ENCODE data around the gene OBSCN. TPM values are rescaled to one million over a fixed set of nuclear protein-coding genes. Genes with fewer than 3 reads are reported as not detected.

OBSCN gene
- total RNA-seq, 1 donor from 2014 or later = 316 TPM

DNA sequence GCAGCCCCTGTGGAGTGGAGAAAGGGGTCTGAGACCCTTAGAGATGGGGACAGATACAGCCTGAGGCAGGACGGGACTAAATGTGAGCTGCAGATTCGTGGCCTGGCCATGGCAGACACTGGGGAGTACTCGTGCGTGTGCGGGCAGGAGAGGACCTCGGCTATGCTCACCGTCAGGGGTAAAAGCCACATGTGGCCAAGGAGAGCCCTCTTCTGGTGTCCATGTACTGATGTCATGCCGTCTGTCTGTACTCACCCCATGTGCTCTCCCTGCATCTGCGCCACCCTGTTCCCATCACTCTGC lies 84.7 kb downstream of the OBSCN start:
- peak; percentile 6 for ATAC-seq (ENCODE audit: poor library complexity)
- intact Hi-C loops (cut with DNase I) = no loop called here
- DNase-seq = peak; percentile 27

DNA sequence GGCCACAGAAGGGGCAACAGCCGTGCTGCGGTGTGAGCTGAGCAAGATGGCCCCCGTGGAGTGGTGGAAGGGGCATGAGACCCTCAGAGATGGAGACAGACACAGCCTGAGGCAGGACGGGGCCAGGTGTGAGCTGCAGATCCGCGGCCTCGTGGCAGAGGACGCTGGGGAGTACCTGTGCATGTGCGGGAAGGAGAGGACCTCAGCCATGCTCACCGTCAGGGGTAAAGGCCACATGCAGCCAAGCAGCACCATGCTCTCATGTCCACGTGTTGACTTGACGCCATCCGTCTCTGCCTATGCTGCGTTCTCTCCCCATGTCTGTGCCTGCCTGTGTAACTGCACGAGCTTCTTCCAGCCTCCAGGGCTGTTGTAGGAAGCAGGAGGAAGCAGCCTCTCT lies 85.5 kb downstream of the OBSCN start:
- peak; percentile 37 for DNase-seq
- intact Hi-C loops (cut with DNase I) = no loop called here

DNA sequence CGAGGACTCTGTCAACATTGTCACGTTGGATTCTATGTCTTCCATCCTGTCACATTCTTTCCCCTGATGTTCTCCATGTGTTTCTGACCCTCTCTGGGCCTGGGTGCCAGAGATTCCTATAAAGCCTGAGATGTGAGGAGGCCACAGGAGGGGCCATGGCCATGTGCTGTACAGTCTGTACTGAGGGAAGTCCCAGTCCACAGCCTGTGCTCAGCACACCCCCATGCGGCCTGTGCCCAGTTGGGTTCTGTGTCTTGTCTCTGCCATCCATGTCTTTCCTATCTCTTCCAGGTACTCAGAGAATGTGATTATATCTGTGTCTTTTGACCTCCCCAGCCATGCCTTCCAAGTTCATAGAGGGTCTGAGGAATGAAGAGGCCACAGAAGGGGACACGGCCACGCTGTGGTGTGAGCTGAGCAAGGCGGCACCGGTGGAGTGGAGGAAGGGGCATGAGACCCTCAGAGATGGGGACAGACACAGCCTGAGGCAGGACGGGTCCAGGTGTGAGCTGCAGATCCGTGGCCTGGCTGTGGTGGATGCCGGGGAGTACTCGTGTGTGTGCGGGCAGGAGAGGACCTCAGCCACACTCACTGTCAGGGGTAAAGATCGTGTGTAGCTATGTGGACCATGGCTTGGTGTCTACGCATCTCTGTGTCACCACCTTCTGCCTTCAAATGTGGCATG lies 86.1 kb downstream of the OBSCN start:
- DNase-seq (peak; percentile 31), ATAC-seq (ENCODE audit: poor library complexity) (no peak)
- intact Hi-C loops (cut with DNase I) = no loop called here

More for the DNA sequence above, 85.5 kb downstream of the OBSCN start:
- ATAC-seq (ENCODE audit: poor library complexity) = no peak

DNA sequence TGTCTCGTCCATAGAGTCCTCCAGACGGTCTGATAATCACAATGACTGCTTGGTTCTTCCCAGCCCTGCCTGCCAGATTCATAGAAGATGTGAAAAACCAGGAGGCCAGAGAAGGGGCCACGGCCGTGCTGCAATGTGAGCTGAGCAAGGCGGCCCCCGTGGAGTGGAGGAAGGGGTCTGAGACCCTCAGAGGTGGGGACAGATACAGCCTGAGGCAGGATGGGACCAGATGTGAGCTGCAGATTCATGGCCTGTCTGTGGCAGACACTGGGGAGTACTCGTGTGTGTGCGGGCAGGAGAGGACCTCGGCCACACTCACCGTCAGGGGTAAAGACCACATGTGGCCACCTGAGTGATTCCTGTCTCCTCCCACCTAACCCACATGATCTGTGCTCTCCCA lies 86.9 kb downstream of the OBSCN start:
- DNase-seq (no peak), ATAC-seq (ENCODE audit: poor library complexity) (no peak)
- intact Hi-C loops (cut with DNase I) = no loop called here

DNA sequence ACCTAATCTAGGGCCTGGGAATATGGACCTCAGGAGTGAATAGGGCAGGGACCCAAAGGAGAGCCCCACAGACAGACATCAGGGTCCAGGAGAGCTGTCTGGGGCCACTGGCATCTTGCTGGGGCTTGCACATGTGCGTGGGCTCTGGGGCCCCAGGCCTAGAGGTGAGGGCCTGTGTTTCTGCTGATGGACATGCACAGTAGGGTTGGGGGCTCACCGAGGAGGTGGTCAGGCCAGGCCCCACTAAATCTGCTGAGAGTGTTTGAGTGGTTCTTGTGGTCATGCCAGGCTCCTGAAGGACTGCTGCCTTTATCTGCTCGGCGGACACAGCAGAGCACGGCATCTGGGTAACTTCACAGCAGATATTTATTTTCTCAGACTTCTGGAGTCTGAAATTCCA lies 87.4 kb downstream of the OBSCN start:
- no peak for ATAC-seq (ENCODE audit: poor library complexity)
- no peak for DNase-seq
- intact Hi-C loops (cut with DNase I) = no loop called here

DNA sequence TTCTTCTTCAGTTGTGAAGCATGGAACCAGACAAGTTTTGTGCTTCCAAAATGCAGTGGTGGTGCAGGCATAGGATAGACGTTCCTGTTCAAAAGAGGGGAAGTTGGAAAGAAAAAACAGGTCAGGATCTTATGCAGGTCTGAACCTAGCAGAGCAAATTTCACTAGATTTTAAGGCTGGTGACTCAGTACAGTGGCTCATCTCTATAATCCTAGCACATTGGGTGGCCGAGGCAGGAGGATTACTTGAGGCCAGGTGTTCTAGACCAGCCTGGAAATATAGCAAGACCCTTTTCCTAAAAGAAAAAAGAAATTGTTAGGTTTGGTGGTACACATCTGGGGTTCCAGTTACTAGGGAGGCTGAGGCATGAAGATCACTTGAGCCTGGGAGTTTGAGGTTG lies 88.1 kb downstream of the OBSCN start:
- DNase-seq (no peak), ATAC-seq (ENCODE audit: poor library complexity) (no peak)
- intact Hi-C loops (cut with DNase I) = no loop called here

DNA sequence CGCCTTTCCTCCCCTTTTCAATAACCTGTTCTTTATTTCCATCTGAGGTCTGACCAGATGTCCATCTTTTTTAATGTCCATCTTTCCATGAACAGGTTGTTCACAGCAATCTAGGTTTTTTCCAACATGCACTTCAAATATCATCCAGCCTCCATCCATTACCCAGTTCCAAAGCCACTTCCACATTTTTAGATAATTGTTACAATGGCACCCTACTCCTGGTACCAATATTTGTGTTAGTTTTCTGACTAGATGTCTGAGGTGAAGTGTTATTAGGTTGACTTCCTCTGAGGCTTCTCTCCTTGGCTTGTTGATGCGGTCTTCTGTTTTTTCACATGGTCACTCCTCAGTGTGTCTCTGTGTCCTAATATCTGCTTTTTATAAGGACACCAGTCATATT lies 89.4 kb downstream of the OBSCN start:
- intact Hi-C loops (cut with DNase I) = no loop called here
- ATAC-seq (ENCODE audit: poor library complexity) = no peak

DNA sequence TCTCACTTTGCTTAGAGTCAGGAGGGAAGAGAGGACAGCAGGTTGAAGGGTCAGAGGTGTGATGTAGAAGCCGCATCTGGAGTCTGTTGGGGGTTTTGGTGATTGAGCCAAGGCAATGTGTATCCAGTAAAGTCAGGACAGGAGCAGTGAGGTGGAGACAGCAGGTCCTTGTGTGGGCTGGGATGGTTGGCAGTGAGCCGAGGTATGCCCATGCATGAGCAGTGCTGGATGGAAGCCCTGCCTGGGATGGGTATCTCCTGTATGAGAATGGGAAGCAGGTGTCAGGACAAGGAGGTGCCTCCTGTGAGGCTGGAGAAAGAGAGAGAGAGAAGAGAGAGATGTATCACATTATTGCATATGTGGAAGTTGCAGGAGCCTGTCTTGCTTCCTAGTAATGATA lies 90.0 kb downstream of the OBSCN start:
- intact Hi-C loops (cut with DNase I) = no loop called here
- ATAC-seq (ENCODE audit: poor library complexity) = peak; percentile 18
- peak; percentile 51 for DNase-seq

More for the DNA sequence above, 89.4 kb downstream of the OBSCN start:
- no peak for DNase-seq

DNA sequence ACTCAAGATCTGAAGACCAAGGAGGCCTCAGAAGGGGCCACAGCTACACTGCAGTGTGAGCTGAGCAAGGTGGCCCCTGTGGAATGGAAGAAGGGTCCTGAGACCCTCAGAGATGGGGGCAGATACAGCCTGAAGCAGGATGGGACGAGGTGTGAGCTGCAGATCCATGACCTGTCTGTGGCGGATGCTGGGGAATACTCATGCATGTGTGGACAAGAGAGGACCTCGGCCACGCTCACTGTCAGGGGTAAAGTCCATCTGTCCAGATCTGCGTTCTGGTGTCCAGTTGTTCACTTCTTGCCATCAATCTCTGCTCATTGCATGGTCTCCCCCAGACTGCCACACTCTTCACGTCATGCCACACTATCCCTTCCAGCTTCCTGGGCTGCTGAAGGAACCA lies 90.6 kb downstream of the OBSCN start:
- DNase-seq (peak; percentile 30), ATAC-seq (ENCODE audit: poor library complexity) (no peak)
- intact Hi-C loops (cut with DNase I) = no loop called here

DNA sequence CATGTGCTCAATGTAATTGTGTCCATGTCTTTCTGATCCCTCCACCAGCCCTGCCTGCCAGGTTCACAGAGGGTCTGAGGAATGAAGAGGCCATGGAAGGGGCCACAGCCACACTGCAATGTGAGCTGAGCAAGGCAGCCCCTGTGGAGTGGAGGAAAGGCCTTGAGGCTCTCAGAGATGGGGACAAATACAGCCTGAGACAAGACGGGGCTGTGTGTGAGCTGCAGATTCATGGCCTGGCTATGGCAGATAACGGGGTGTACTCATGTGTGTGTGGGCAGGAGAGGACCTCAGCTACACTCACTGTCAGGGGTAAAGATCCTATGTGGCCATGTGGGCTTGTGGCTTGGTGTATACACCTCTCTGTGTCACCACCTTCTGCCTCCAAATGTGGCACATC lies 91.4 kb downstream of the OBSCN start:
- intact Hi-C loops (cut with DNase I) = no loop called here
- DNase-seq = no peak
- no peak for ATAC-seq (ENCODE audit: poor library complexity)

DNA sequence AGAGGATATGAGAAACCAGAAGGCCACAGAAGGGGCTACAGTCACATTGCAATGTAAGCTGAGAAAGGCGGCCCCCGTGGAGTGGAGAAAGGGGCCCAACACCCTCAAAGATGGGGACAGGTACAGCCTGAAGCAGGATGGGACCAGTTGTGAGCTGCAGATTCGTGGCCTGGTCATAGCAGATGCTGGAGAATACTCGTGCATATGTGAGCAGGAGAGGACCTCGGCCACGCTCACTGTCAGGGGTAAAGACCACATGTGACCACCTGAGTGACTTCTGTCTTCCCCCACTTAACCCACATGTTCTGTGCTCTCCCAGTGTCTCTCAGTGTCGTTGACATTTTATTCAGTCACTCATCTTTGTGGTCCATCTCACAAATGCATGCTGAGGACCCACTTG lies 92.1 kb downstream of the OBSCN start:
- peak; percentile 31 for DNase-seq
- no peak for ATAC-seq (ENCODE audit: poor library complexity)

DNA sequence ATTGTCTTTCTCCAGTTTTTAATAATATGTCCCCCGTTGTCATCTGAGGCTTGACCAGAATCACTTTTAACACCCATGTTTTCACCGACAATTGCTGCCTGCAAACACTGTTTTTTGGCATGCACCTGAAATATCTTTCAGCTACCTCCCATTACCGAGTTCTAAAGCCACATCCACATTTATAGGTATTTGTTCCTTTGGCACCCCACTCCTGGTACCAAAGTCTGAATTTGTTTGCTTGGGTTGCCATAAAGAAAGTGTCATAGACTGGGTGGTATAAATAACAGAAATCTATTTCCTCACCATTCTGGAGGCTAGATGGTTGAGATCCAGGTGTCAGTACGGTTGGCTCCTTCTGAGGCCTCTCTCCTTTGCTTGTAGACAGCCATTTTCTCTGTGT lies 94.2 kb downstream of the OBSCN start:
- intact Hi-C loops (cut with DNase I) = no loop called here
- ATAC-seq (ENCODE audit: poor library complexity) = no peak
- no peak for DNase-seq

More for the DNA sequence above, 92.1 kb downstream of the OBSCN start:
- intact Hi-C loops (cut with DNase I) = no loop called here

DNA sequence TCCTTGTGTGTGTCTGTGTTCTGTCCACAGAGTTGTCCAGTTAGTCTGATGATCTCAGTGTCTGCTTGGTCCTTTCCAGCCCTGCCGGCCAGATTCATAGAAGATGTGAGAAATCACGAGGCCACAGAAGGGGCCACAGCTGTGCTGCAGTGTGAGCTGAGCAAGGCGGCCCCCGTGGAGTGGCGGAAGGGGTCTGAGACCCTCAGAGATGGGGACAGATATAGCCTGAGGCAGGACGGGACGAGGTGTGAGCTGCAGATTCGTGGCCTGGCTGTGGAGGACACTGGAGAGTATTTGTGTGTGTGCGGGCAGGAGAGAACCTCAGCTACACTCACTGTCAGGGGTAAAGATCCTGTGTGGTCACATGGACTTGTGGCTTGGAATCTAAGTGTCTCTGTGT lies 95.8 kb downstream of the OBSCN start:
- ATAC-seq (ENCODE audit: poor library complexity) (no peak), DNase-seq (no peak)
- intact Hi-C loops (cut with DNase I) = no loop called here

DNA sequence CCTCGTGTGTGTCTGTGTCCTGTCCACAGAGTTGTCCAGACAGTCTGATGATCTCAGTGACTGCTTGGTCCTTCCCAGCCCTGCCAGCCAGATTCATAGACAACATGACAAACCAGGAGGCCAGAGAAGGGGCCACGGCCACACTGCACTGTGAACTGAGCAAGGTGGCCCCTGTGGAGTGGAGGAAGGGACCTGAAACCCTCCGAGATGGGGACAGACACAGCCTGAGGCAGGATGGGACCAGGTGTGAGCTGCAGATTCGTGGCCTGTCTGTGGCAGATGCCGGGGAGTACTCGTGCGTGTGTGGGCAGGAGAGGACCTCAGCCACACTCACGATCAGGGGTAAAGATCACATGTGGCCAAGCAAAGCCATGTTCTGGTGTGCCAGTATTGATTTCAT lies 96.4 kb downstream of the OBSCN start:
- intact Hi-C loops (cut with DNase I) = no loop called here
- DNase-seq = peak; percentile 29

DNA sequence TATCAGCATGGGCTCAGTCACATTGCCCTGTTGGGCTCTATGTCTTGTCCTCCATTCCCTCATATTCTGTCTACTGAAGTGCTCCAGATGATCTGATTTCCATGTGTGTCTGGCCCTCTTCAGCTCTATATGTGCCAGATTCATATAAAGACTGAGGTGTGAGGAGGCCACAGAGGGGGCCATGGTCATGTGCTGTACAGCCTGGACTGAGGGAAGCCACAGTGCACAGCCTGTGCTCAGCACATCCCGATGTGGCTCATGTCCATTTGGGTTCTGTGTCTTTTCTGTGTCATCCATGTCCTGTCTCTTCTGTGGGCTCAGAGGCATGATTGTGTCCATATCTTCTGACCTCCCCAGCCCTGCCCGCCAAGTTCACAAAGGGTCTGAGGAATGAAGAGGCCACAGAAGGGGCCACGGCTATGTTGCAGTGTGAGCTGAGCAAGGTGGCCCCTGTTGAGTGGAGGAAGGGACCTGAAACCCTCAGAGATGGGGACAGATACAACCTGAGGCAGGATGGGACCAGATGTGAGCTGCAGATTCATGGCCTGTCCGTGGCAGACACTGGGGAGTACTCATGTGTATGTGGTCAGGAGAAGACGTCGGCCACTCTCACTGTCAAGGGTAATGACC lies 97.0 kb downstream of the OBSCN start:
- DNase-seq = peak; percentile 30

More for the DNA sequence above, 96.4 kb downstream of the OBSCN start:
- ATAC-seq (ENCODE audit: poor library complexity) = no peak

DNA sequence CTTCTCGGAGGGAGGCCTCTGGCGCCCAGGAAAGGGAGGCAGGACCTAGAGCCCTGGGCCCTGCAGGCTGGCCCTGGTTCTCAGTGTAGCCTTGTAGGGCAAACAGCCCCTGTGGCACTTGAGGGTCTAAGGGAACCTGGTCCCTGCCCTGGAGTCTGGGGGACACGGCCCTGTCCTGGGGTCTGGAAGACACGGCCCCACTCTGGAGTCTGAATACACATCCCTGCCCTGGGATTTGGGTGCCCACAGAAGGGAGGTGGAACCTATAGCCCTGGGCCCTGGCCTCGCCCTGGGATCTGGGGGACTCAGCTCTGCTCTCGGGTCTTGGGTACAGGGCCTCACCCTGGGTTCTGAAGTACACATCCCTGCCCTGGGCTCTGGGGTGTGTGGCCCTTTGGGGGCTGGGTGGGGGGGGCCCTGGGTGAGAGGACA lies 97.9 kb downstream of the OBSCN start:
- DNase-seq (peak; percentile 26), ATAC-seq (ENCODE audit: poor library complexity) (no peak)
- intact Hi-C loops (cut with DNase I) = no loop called here

More for the DNA sequence above, 97.0 kb downstream of the OBSCN start:
- intact Hi-C loops (cut with DNase I) = no loop called here
- ATAC-seq (ENCODE audit: poor library complexity) = no peak

DNA sequence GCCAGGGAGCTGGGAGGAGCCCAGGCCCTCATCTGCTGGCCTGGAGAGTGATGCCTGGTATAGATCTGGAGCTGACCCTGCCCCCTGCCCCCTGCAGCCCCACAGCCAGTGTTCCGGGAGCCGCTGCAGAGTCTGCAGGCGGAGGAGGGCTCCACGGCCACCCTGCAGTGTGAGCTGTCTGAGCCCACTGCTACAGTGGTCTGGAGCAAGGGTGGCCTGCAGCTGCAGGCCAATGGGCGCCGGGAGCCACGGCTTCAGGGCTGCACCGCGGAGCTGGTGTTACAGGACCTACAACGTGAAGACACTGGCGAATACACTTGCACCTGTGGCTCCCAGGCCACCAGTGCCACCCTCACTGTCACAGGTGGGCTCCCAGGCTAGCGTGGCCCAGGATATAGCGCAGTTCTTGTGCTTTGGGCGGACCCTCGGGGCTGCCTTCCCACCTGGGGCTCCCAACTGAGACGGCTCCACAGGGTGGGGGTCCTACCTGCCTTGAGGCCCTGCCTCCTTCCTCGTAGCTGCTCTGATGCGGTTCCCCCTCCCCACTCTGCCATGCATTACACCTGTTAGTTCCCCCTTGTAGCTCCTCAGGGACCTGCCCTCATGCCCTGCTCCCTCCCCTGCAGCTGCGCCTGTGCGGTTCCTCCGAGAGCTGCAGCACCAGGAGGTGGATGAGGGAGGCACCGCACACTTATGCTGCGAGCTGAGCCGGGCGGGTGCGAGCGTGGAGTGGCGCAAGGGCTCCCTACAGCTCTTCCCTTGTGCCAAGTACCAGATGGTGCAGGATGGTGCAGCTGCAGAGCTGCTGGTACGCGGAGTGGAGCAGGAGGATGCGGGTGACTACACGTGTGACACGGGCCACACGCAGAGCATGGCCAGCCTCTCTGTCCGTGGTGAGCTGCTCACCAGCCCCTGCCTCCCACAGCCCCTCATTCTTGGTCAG lies 98.7 kb downstream of the OBSCN start:
- peak; percentile 35 for DNase-seq
- ATAC-seq (ENCODE audit: poor library complexity) = peak; percentile 8
- intact Hi-C loops (cut with DNase I) = no loop called here

DNA sequence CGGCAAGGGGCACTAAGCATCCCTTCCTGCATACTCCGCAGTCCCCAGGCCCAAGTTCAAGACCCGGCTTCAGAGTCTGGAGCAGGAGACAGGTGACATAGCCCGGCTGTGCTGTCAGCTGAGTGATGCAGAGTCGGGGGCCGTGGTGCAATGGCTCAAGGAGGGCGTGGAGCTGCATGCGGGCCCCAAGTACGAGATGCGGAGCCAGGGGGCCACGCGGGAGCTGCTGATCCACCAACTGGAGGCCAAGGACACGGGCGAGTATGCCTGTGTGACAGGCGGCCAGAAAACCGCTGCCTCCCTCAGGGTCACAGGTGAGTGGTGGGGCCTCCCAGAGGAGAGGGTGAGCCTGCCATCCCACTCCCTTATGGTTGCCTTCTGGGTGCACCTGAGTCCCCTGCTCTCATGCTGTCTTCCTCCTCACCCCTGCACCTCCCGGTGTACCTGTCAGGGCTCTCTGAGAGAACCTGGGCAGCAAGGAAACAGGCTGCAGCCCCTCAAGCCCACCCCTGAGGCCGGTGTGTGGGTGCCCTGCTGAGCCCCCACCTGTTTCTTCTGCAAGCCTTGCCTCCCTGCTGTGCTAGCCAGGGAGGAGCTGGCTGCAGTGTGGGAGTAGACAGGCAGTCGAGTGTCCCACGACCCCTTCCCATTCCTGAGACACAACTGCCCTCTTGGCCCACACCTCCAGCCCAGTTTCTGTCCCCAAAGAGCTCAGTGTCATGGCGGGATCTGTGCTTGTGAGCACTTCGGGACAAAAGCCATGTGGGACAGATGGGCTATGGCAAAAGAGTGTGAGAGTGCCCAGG lies 99.6 kb downstream of the OBSCN start:
- intact Hi-C loops (cut with DNase I) = no loop called here
- no peak for ATAC-seq (ENCODE audit: poor library complexity)

DNA sequence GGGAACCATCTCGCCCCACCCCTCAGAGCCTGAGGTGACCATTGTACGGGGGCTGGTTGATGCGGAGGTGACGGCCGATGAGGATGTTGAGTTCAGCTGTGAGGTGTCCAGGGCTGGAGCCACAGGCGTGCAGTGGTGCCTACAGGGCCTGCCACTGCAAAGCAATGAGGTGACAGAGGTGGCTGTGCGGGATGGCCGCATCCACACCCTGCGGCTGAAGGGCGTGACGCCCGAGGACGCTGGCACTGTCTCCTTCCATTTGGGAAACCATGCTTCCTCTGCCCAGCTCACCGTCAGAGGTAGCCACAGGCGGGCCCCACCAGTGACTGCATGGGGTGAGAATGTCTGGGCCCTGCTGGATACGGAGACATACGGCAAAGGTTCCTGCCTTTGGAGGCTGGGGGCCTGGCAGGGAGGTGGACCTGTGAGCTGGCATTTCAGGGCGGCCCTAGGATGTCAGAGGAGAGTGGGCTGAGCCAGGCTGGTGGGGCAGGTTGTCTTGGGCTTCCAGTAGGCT lies 100.3 kb downstream of the OBSCN start:
- DNase-seq (no peak), ATAC-seq (ENCODE audit: poor library complexity) (no peak)
- intact Hi-C loops (cut with DNase I) = no loop called here

More for the DNA sequence above, 99.6 kb downstream of the OBSCN start:
- no peak for DNase-seq

Measured in Right ventricle myocardium superior (tissue), 1 donor.